B cell (primary cell): ENCODE results near the gene ZNF586. TPM values are rescaled to one million over a fixed set of nuclear protein-coding genes. Genes with fewer than 3 reads are reported as not detected.

Experiments
- ATAC-seq: fragments of 200-7000 bp; cut with Tn5 transposase; one replicate; pipeline ENCODE4 v1.10.0; 2021; ENCODE audit warnings: low read depth, mild to moderate bottlenecking, moderate number of reproducible peaks, moderate library complexity
- CTCF ChIA-PET: fragments of 350-600 bp; sonication (Branson Sonifier 250); formaldehyde crosslinking; loops from one replicate; lab custom pipeline; 2021; ENCODE audit warnings: antibody characterized with exemption, inconsistent platforms; lab: Charles Lee
- POLR2A ChIA-PET: fragments of 350-600 bp; sonication (Branson Sonifier 250); formaldehyde crosslinking; loops from one replicate; lab custom pipeline; 2021; ENCODE audit warnings: antibody characterized with exemption; lab: Charles Lee
- DNase-seq: peaks from one replicate; pipeline ENCODE4 v3.0.0; 2013
- H2AFZ ChIP-seq: 2 replicates; pipeline ENCODE4 v1.6.1; 2012; ENCODE audit warnings: mild to moderate bottlenecking, low read depth, low read length; ENCODE audit not compliant: insufficient read depth, poor library complexity, severe bottlenecking
- H3K27ac ChIP-seq, 2 donors: 1 replicate in 1 of 2; 2 replicates in 1 of 2; pipeline ENCODE4 v1.5.1; 2012 to 2013; ENCODE audit warnings: low read length in 2 of 2, mild to moderate bottlenecking in 2 of 2, moderate library complexity in 1 of 2
- H3K27me3 ChIP-seq, 4 experiments: fragments of 200-600 bp in 1 of 4; sonication (generic) in 1 of 4; replicated peaks in 1 of 4; 1 replicate in 2 of 4; 2 replicates in 2 of 4; pipeline versions ENCODE4 v1.6.1 to v1.7.0; 2013 to 2016; ENCODE audit warnings: low read length in 3 of 4, mild to moderate bottlenecking in 2 of 4, mixed read lengths in 1 of 4, moderate library complexity in 1 of 4; ENCODE audit not compliant: insufficient read depth in 4 of 4, control insufficient read depth in 3 of 4; ENCODE audit errors: control extremely low read depth in 1 of 4
- H3K36me3 ChIP-seq, 2 experiments: replicated peaks in 1 of 2; 1 replicate in 1 of 2; 2 replicates in 1 of 2; pipeline versions ENCODE4 v1.6.1 to v1.7.1; 2013; ENCODE audit warnings: low read length in 1 of 2; ENCODE audit not compliant: insufficient read depth in 2 of 2, control insufficient read depth in 1 of 2; ENCODE audit errors: control extremely low read depth in 1 of 2, extremely low read depth in 1 of 2
- H3K4me1 ChIP-seq, 2 donors: fragments of 200-600 bp in 1 of 2; sonication (generic) in 1 of 2; 1 replicate in 1 of 2; 2 replicates in 1 of 2; pipeline versions ENCODE4 v1.5.1 to v1.6.1; 2013 to 2017; ENCODE audit warnings: low read length in 2 of 2; ENCODE audit not compliant: control insufficient read depth in 2 of 2, insufficient read depth in 2 of 2
- H3K4me2 ChIP-seq: replicated peaks from 2 replicates; pipeline ENCODE3; 2012; ENCODE audit warnings: mild to moderate bottlenecking, low read depth, low read length; ENCODE audit not compliant: poor library complexity, severe bottlenecking
- H3K4me3 ChIP-seq, 5 experiments: fragments of 200-600 bp in 1 of 5; sonication (generic) in 1 of 5; 1 replicate in 3 of 5; 2 replicates in 2 of 5; pipeline versions ENCODE4 v1.5.1 to v1.7.0; 2011 to 2016; ENCODE audit warnings: low read length in 4 of 5, mild to moderate bottlenecking in 4 of 5, low read depth in 2 of 5, control low read depth in 1 of 5, moderate library complexity in 1 of 5; ENCODE audit not compliant: insufficient read depth in 1 of 5; ENCODE audit errors: control extremely low read depth in 1 of 5, extremely low read depth in 1 of 5
- H3K79me2 ChIP-seq: fragments of 200-600 bp; sonication (generic); one replicate; pipeline ENCODE4 v1.6.0; 2016; ENCODE audit warnings: low read length; ENCODE audit not compliant: control insufficient read depth, insufficient read depth
- H3K9ac ChIP-seq: fragments of 200-600 bp; sonication (generic); 2 replicates; pipeline ENCODE4 v1.6.1; 2017; ENCODE audit warnings: mild to moderate bottlenecking, low read length, moderate library complexity
- H3K9me3 ChIP-seq, 3 donors: one replicate each; pipeline versions ENCODE4 v1.6.1 to v1.7.1; 2013; ENCODE audit warnings: low read length in 2 of 3; ENCODE audit not compliant: control insufficient read depth in 2 of 3, insufficient read depth in 1 of 3; ENCODE audit errors: control extremely low read depth in 1 of 3
- H4K20me1 ChIP-seq: 2 replicates; pipeline ENCODE4 v1.6.0; 2012; ENCODE audit warnings: mild to moderate bottlenecking, low read length; ENCODE audit not compliant: insufficient read depth, control insufficient read depth, poor library complexity, severe bottlenecking
- H3K27ac Mint-ChIP-seq: one replicate; pipeline ENCODE4 v1.8.0; 2021; ENCODE audit warnings: mixed read lengths
- H3K27me3 Mint-ChIP-seq: one replicate; pipeline ENCODE4 v1.8.0; 2021; ENCODE audit warnings: mixed read lengths
- H3K4me1 Mint-ChIP-seq: one replicate; pipeline ENCODE4 v1.8.0; 2021; ENCODE audit warnings: mixed read lengths
- H3K4me3 Mint-ChIP-seq: one replicate; pipeline ENCODE4 v1.8.0; 2021; ENCODE audit warnings: mixed read lengths
- H3K9me3 Mint-ChIP-seq: one replicate; pipeline ENCODE4 v1.8.0; 2022; ENCODE audit warnings: mixed read lengths; ENCODE audit not compliant: insufficient read depth
- EZH2 ChIP-seq: IDR thresholded peaks from 2 replicates; pipeline ENCODE4 v1.6.1; 2012; ENCODE audit warnings: borderline replicate concordance, low read depth, mild to moderate bottlenecking, moderate library complexity, low read length; ENCODE audit not compliant: insufficient read depth, poor library complexity, severe bottlenecking
- WGBS: methylation state at CpG from one replicate; pipeline ENCODE4 v1.1.5; 2013; ENCODE audit warnings: missing lambda C conversion rate; ENCODE audit not compliant: insufficient coverage; 5-methylcytosine and 5-hydroxymethylcytosine counted together
- intact Hi-C: fragments of 100-400 bp; cut with micrococcal nuclease; formaldehyde crosslinking; loops from one replicate; pipeline ENCODE4 v1.10.0; 2022
- polyA plus RNA-seq: library from polyadenylated mRNA; depleted of rRNA; stranded (reverse); fragments of >200 nt; gene quantifications from 2 replicates; pipeline ENCODE4 v1.2.3, GENCODE V29; 2012
- total RNA-seq, 2 donors: library from RNA; stranded (reverse); fragments of 120-200 nt in 1 of 2; gene quantifications; 1 replicate in 1 of 2; 2 replicates in 1 of 2; pipeline versions ENCODE4 v1.2.3 to v1.2.4, GENCODE V29; 2013 to 2022
- TF ChIP-seq, protein P1 (sequence below): fragments of 200-600 bp; IDR thresholded peaks from one replicate; pipeline ENCODE4 v1.8.0; 2022; ENCODE audit warnings: antibody characterized with exemption, mild to moderate bottlenecking

ZNF586 gene
- total and polyA plus RNA-seq, 2 donors (not counting 1 experiment from before 2014, with no cell fraction given) = 18.0 to 48.0 TPM

DNA sequence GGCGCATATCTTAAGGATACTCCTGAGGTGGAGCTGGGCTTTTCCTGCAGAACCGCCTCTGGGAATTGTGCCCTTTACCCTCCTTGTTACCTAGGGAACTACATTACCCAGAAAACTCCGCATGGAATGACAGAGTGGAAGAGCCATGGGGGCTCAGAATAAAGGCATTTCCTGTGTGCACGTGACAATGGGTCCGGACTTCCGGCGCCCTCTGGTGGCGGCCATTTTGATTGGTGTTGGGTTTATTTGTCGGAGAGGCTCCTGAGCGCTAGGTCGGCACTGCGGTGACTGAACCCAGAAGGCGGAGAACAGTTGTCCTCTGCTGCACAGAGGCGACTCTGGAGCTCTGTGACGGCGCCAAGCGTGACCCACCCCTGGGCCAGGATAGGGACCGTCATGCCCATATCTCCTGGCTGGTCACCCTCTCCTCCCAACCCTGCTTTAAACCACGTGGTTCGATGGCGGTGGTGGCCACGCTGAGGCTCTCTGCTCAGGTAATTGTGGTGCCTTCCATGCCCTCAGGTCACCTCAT lies 60.7 kb downstream of the ZNF586 start, which contains the start of gene ZNF587B:
Gene ZNF587B, plus strand, starts transcription at position 229 of the 532 bp plus-strand sequence. Its CDS starts 230 bp downstream, at position 459.
- no peak within 1 kb of the TSS for H3K27ac Mint-ChIP-seq
- no peak for TF ChIP-seq EZH2
- TF ChIP-seq, protein P1, sequence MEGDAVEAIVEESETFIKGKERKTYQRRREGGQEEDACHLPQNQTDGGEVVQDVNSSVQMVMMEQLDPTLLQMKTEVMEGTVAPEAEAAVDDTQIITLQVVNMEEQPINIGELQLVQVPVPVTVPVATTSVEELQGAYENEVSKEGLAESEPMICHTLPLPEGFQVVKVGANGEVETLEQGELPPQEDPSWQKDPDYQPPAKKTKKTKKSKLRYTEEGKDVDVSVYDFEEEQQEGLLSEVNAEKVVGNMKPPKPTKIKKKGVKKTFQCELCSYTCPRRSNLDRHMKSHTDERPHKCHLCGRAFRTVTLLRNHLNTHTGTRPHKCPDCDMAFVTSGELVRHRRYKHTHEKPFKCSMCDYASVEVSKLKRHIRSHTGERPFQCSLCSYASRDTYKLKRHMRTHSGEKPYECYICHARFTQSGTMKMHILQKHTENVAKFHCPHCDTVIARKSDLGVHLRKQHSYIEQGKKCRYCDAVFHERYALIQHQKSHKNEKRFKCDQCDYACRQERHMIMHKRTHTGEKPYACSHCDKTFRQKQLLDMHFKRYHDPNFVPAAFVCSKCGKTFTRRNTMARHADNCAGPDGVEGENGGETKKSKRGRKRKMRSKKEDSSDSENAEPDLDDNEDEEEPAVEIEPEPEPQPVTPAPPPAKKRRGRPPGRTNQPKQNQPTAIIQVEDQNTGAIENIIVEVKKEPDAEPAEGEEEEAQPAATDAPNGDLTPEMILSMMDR = peak; percentile 39
- H3K36me3 ChIP-seq = peaks cover 0 to 11% of the 10 kb centered on the region in 2 experiments
- no peaks in the 10 kb centered on the region for H3K9me3 Mint-ChIP-seq
- peaks cover 7% of the 10 kb centered on the region for H3K4me1 Mint-ChIP-seq
- no peak within 1 kb of the TSS for H3K4me2 ChIP-seq
- H3K9me3 ChIP-seq = peaks cover 0 to 9% (median 0%) of the 10 kb centered on the region in 3 donors
- peak; percentile 42 for DNase-seq
- no peaks in the 10 kb centered on the region for H3K27me3 ChIP-seq
- H4K20me1 ChIP-seq = peaks cover 22% of the 10 kb centered on the region
- intact Hi-C loops = no loop called here
- 83% methylated on average over 20 of the region's 22 CpGs for WGBS
- no peak for ATAC-seq
- H3K4me1 ChIP-seq = no peaks in the 10 kb centered on the region
- no peak within 1 kb of the TSS for H3K4me3 Mint-ChIP-seq
- H3K79me2 ChIP-seq = peaks cover 71% of the 10 kb centered on the region
- H3K27ac ChIP-seq = no peak within 1 kb of the TSS
- H3K27me3 Mint-ChIP-seq = no peaks in the 10 kb centered on the region
- H3K9ac ChIP-seq = no peak within 1 kb of the TSS
- H2AFZ ChIP-seq = no peak within 1 kb of the TSS
- ChIA-PET POLR2A (no interaction called here), CTCF (no interaction called here)
- no peak within 1 kb of the TSS for H3K4me3 ChIP-seq

Other genes with a start within 250 kb of the ZNF586 start
- gene ZNF549, start 242.3 kb upstream of the ZNF586 start, total RNA-seq = 23.0 and 23.7 TPM in 2 replicates
- gene ZNF549, start 242.3 kb upstream of the ZNF586 start, polyA plus RNA-seq = 5.4 and 6.6 TPM in 2 replicates
- 31.1 and 38.1 TPM in 2 replicates for gene ZNF550, start 209.8 kb upstream of the ZNF586 start, total RNA-seq
- gene ZNF550, start 209.8 kb upstream of the ZNF586 start, polyA plus RNA-seq = 18.0 and 18.1 TPM in 2 replicates
- 13.0 and 13.9 TPM in 2 replicates for gene ZNF416, start 190.8 kb upstream of the ZNF586 start, total RNA-seq
- gene ZNF416, start 190.8 kb upstream of the ZNF586 start, polyA plus RNA-seq = 1.4 and 1.6 TPM in 2 replicates
- 19.2 and 21.8 TPM in 2 replicates for gene ZIK1, start 185.5 kb upstream of the ZNF586 start, total RNA-seq
- 3.4 and 5.3 TPM in 2 replicates for gene ZIK1, start 185.5 kb upstream of the ZNF586 start, polyA plus RNA-seq
- 11.2 and 11.6 TPM in 2 replicates for gene ZNF530, start 169.8 kb upstream of the ZNF586 start, total RNA-seq
- gene ZNF530, start 169.8 kb upstream of the ZNF586 start, polyA plus RNA-seq = 2.2 and 4.3 TPM in 2 replicates
- 38.1 and 38.9 TPM in 2 replicates for gene ZNF134, start 155.4 kb upstream of the ZNF586 start, total RNA-seq
- gene ZNF134, start 155.4 kb upstream of the ZNF586 start, polyA plus RNA-seq = 7.8 and 16.7 TPM in 2 replicates
- 53.5 and 53.6 TPM in 2 replicates for gene ZNF211, start 136.5 kb upstream of the ZNF586 start, total RNA-seq
- gene ZNF211, start 136.5 kb upstream of the ZNF586 start, polyA plus RNA-seq = 22.0 and 24.4 TPM in 2 replicates
- not detected in 2 replicates for gene ZSCAN4, start 100.7 kb upstream of the ZNF586 start, total RNA-seq
- not detected in 2 replicates for gene ZSCAN4, start 100.7 kb upstream of the ZNF586 start, polyA plus RNA-seq
- 24.7 and 28.3 TPM in 2 replicates for gene ZNF551, start 87.7 kb upstream of the ZNF586 start, total RNA-seq
- 4.4 and 5.0 TPM in 2 replicates for gene ZNF551, start 87.7 kb upstream of the ZNF586 start, polyA plus RNA-seq
- gene ZNF154, start 60.5 kb upstream of the ZNF586 start, total RNA-seq = 40.4 and 42.8 TPM in 2 replicates
- 21.9 and 25.4 TPM in 2 replicates for gene ZNF154, start 60.5 kb upstream of the ZNF586 start, polyA plus RNA-seq
- gene ZNF671, start 42.1 kb upstream of the ZNF586 start, total RNA-seq = 43.3 and 44.2 TPM in 2 replicates
- 15.9 and 17.0 TPM in 2 replicates for gene ZNF671, start 42.1 kb upstream of the ZNF586 start, polyA plus RNA-seq
- 47.5 and 51.6 TPM in 2 replicates for gene ZNF776, start 22.9 kb upstream of the ZNF586 start, total RNA-seq
- 15.6 and 22.6 TPM in 2 replicates for gene ZNF776, start 22.9 kb upstream of the ZNF586 start, polyA plus RNA-seq
- gene ZNF552, start 45.2 kb downstream of the ZNF586 start, total RNA-seq = 21.7 and 29.9 TPM in 2 replicates
- 6.7 and 8.1 TPM in 2 replicates for gene ZNF552, start 45.2 kb downstream of the ZNF586 start, polyA plus RNA-seq
- 29.1 and 31.5 TPM in 2 replicates for gene ZNF587B, start 60.6 kb downstream of the ZNF586 start, total RNA-seq
- 9.9 and 18.1 TPM in 2 replicates for gene ZNF587B, start 60.6 kb downstream of the ZNF586 start, polyA plus RNA-seq
- 72.9 and 77.6 TPM in 2 replicates for gene ZNF587, start 80.2 kb downstream of the ZNF586 start, total RNA-seq
- 16.6 and 17.0 TPM in 2 replicates for gene ZNF587, start 80.2 kb downstream of the ZNF586 start, polyA plus RNA-seq
- 83.9 and 95.1 TPM in 2 replicates for gene ZNF814, start 119.4 kb downstream of the ZNF586 start, total RNA-seq
- 27.7 and 28.9 TPM in 2 replicates for gene ZNF814, start 119.4 kb downstream of the ZNF586 start, polyA plus RNA-seq
- gene ZNF417, start 146.9 kb downstream of the ZNF586 start, total RNA-seq = 52.6 and 54.4 TPM in 2 replicates
- 8.9 and 12.3 TPM in 2 replicates for gene ZNF417, start 146.9 kb downstream of the ZNF586 start, polyA plus RNA-seq
- gene ZNF418, start 165.7 kb downstream of the ZNF586 start, total RNA-seq = 35.8 and 38.9 TPM in 2 replicates
- gene ZNF418, start 165.7 kb downstream of the ZNF586 start, polyA plus RNA-seq = 10.3 and 12.2 TPM in 2 replicates
- 18.3 and 19.0 TPM in 2 replicates for gene ZNF256, start 178.0 kb downstream of the ZNF586 start, total RNA-seq
- gene ZNF256, start 178.0 kb downstream of the ZNF586 start, polyA plus RNA-seq = 10.0 and 16.5 TPM in 2 replicates
- gene C19orf18, start 204.9 kb downstream of the ZNF586 start, total RNA-seq = 1.7 and 2.2 TPM in 2 replicates
- 0.53 TPM in 1 of 2 replicates, not detected in the other for gene C19orf18, start 204.9 kb downstream of the ZNF586 start, polyA plus RNA-seq
- gene ZNF606, start 233.1 kb downstream of the ZNF586 start, total RNA-seq = 48.1 and 48.4 TPM in 2 replicates
- gene ZNF606, start 233.1 kb downstream of the ZNF586 start, polyA plus RNA-seq = 11.5 and 12.4 TPM in 2 replicates